Osteocyte (in vitro differentiated cells): ENCODE data around the gene COL4A2. TPM values are rescaled to one million over a fixed set of nuclear protein-coding genes. Genes with fewer than 3 reads are reported as not detected.

ENCODE experiments used
- DNase-seq: peaks from one replicate; pipeline ENCODE4 v3.0.0; 2021; ENCODE audit warnings: mixed read lengths; ENCODE audit not compliant: unreplicated experiment; ENCODE audit errors: extremely low spot score
- H3K27ac Mint-ChIP-seq: one replicate; pipeline ENCODE4 v1.8.0; 2021; ENCODE audit warnings: mild to moderate bottlenecking, mixed read lengths; ENCODE audit not compliant: unreplicated experiment
- H3K27me3 Mint-ChIP-seq: one replicate; pipeline ENCODE4 v1.8.0; 2021; ENCODE audit warnings: mixed read lengths; ENCODE audit not compliant: unreplicated experiment
- H3K36me3 Mint-ChIP-seq: one replicate; pipeline ENCODE4 v1.8.0; 2021; ENCODE audit warnings: mixed read lengths; ENCODE audit not compliant: unreplicated experiment
- H3K4me1 Mint-ChIP-seq: one replicate; pipeline ENCODE4 v1.8.0; 2021; ENCODE audit warnings: mixed read lengths; ENCODE audit not compliant: unreplicated experiment
- H3K4me3 Mint-ChIP-seq: one replicate; pipeline ENCODE4 v1.8.0; 2021; ENCODE audit warnings: mild to moderate bottlenecking, moderate library complexity, mixed read lengths; ENCODE audit not compliant: unreplicated experiment
- H3K9me3 Mint-ChIP-seq: one replicate; pipeline ENCODE4 v1.8.0; 2021; ENCODE audit warnings: mixed read lengths; ENCODE audit not compliant: unreplicated experiment
- CTCF ChIP-seq: fragments of 200-600 bp; sonication (generic); IDR thresholded peaks from 2 replicates; pipeline ENCODE4 v1.5.0; 2021; ENCODE audit warnings: antibody characterized with exemption, mild to moderate bottlenecking, moderate library complexity
- total RNA-seq: library from RNA; stranded (reverse); gene quantifications from 2 replicates; pipeline ENCODE4 v1.2.1, GENCODE V29; 2021

Gene COL4A2
- total RNA-seq, 1 donor from 2014 or later: 2,001 TPM

GRCh38 chr13:110373617-110374016 lies 66.5 kb downstream of the COL4A2 start:
- no peak for DNase-seq
- H3K27me3 Mint-ChIP-seq: no peaks in the 10 kb centered on the region
- H3K4me3 Mint-ChIP-seq: no peak overlapping the region
- H3K27ac Mint-ChIP-seq: peak overlapping the region; percentile 93
- peaks cover 83% of the 10 kb centered on the region for H3K4me1 Mint-ChIP-seq
- H3K36me3 Mint-ChIP-seq: peaks cover 15% of the 10 kb centered on the region
- no peak for TF ChIP-seq CTCF
- H3K9me3 Mint-ChIP-seq: peaks cover under 1% of the 10 kb centered on the region

DNA sequence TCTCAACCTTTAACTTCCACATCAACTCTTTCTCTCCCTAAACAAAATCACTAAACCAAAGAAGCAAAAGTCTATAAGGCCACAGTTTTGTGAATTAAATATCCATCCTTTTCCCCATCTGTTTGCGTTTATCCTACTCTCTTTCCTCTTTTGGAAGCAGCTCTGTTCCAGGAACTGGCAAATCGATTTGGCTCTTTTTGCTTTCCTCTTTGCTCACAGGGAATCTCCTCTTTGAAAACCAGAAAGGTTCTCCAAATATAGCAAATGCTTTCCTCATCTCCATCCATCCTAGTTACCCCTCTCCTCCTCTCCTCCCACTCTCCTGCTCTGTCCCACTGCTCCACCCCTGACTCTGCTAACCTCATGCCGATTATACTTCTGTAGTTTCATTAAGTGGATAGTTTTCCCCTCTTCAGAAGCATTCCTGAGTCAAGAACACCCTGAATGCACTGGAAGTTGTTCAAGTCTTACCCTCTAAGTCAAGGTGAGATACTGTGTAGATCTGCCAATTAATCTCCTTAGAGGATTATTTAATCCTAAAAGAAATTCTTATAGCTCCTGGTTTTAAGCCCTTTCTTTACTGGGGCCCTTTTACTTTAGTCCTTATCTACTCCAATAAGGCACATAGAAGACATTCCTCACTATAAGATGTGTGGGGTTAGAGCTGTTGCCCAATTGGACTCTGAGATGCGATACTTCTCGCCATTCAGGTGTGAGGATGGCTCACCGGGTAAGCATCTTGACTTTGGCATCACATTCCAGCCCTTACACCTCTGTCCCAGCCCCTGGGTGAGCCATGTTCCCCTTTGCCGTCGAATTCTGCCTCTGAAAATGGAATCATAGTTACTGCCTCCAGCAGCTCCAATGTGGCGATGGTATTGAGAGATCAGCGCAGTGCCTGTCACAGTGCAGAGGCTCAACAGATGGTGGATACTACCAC lies 67.6 kb downstream of the COL4A2 start:
- Mint-ChIP-seq H3K27me3 (no peaks in the 10 kb centered on the region), H3K4me1 (peaks cover 91% of the 10 kb centered on the region), H3K27ac (peak overlapping the region; percentile 93), H3K9me3 (no peaks in the 10 kb centered on the region), H3K36me3 (peaks cover 15% of the 10 kb centered on the region), H3K4me3 (no peak overlapping the region)
- no peak for DNase-seq
- TF ChIP-seq CTCF: no peak

GRCh38 chr13:110376120-110376519 lies 69.0 kb downstream of the COL4A2 start:
- Mint-ChIP-seq H3K4me3 (no peak overlapping the region), H3K4me1 (peaks cover 92% of the 10 kb centered on the region), H3K27me3 (no peaks in the 10 kb centered on the region), H3K36me3 (peaks cover 18% of the 10 kb centered on the region), H3K27ac (peak overlapping the region; percentile 65), H3K9me3 (no peaks in the 10 kb centered on the region)
- DNase-seq: no peak
- no peak for TF ChIP-seq CTCF

- TF ChIP-seq CTCF: no peak
- Mint-ChIP-seq H3K9me3 (no peaks in the 10 kb centered on the region), H3K27ac (peak overlapping the region; percentile 90), H3K36me3 (peaks cover 19% of the 10 kb centered on the region), H3K27me3 (no peaks in the 10 kb centered on the region), H3K4me1 (peaks cover 92% of the 10 kb centered on the region), H3K4me3 (no peak overlapping the region)
- DNase-seq: no peak
These were observed 70.2 kb downstream of the COL4A2 start for GRCh38 chr13:110377178-110377825.

DNA sequence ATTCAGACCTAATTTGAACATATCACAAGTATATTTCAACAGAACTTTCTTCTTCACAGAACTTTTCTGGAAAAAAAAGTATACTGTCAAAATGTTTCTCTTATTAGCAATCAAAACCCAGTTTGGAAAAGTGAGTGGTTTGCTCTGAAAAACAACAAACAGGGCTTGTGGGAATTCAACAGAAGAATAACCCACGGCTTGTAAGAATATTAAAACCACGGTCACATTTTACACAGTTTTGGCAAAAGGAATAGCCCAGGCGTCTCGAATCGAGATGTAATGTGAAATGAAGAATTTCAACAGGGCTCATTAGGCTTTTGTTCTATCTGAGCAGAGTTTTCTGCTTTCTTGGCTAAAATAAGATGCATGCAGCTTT lies 70.7 kb downstream of the COL4A2 start:
- no peak for TF ChIP-seq CTCF

More for the DNA sequence above, 70.7 kb downstream of the COL4A2 start:
- Mint-ChIP-seq H3K36me3 (peaks cover 20% of the 10 kb centered on the region), H3K4me1 (peaks cover 88% of the 10 kb centered on the region), H3K27me3 (no peaks in the 10 kb centered on the region), H3K4me3 (no peak overlapping the region), H3K27ac (peak overlapping the region; percentile 90), H3K9me3 (no peaks in the 10 kb centered on the region)
- DNase-seq: no peak
